DMS153 treated with DMSO at 0.1 percent for 48 hours (cell line): Measurements from ENCODE around the gene HIP1R.

Experiments
- DNase-seq: peaks from one replicate; lab custom pipeline; 2025; ENCODE audit not compliant: unreplicated experiment; lab: John Stamatoyannopoulos, UW

HIP1R gene

DNA sequence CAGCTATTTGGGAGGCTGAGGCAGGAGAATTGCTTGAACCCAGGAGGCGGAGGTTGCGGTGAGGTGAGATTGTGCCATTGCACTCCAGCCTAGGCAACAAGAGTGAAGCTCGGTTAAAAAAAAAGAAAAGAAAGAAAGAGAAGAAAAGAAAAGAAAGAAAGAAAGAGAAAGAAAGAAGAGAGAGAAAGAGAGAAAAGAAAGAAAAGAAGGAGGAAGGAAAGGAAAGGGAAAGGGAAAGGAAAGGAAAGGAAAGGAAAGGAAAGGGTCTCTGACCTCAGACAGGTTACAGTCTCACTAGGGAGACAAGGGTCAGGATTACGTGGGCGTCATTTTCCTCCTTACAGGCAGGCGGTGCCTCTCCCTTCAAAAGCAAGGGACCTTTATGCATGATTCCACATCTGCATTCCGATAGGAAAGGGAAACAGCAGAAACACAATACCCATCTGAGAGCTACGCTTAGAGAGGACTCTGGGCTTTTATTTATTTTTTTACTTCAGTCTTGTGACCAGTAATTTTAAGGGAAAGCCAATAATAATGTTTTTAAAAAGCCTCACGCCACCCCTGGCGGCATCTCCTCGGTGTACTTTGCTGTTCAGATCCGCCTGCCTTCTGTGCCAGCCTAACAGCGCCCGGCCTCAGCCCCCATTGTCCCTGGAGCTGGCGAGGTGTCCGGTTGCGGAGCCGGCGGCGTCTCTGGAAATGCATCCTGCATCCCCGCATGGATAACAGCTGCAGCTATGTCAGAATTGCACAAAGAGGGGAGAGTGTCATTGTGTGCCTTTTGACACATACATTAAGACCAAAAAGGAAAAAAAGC lies 945 bp upstream of the HIP1R start:
- DNase-seq: peak; percentile 73

DNA sequence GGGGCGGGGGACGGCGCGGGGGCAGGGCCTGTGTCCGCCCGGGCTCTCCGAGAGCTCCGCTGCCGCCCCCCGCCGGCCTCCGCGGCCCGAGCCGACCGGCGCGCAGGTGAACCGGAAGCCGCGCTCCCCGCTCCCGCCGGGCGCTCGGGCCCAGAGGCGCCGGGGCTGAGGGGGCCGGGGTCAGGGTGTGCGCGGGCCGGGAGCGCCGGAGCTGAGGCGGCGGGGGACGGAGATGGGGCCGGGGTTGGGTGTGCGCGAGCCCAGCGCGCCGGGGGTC lies 431 bp downstream of the HIP1R start:
- no peak for DNase-seq

DNA sequence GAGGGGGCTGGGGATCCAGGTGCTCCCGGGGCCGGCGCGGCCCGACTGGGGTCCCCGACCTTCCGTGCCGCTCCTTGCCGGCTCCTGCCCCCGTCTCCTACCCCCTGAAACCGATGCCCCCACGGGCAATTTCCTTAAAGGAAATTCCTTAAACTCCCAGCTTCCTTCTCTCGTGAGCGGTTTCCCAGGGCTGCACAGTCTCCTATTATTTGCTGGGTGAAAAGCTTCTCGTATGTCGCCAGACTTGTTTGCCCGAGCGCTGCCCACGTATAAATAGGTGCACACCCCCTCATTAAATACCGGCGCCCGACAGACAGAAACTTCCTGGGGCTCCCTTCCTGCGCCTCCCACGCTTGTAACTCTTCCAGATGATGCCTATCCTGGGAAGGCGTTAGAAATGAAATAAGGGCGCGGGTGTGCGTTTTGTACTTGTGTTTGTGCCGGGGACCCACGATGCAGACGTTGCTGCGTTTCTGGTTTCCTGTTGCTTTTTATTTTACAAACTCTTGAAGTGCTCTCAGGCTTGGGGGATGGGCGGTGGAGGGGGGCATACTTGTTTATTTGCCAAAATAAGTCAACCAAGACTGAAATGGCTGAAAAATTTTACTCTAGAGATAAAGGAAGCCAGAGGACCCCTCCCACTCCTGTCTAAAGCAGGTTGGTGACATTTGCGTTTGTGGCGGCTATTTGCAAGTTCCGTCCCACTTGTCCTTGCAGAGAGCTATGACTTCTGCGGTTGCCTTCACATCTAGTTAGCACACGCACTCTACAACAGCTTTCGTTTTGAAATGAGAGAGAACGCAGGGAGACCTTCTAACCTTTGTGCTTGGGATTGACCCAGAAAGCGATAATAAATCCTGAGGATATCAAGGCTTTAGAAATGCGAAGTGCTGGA lies 1.0 kb downstream of the HIP1R start:
- peak; percentile 37 for DNase-seq

DNA sequence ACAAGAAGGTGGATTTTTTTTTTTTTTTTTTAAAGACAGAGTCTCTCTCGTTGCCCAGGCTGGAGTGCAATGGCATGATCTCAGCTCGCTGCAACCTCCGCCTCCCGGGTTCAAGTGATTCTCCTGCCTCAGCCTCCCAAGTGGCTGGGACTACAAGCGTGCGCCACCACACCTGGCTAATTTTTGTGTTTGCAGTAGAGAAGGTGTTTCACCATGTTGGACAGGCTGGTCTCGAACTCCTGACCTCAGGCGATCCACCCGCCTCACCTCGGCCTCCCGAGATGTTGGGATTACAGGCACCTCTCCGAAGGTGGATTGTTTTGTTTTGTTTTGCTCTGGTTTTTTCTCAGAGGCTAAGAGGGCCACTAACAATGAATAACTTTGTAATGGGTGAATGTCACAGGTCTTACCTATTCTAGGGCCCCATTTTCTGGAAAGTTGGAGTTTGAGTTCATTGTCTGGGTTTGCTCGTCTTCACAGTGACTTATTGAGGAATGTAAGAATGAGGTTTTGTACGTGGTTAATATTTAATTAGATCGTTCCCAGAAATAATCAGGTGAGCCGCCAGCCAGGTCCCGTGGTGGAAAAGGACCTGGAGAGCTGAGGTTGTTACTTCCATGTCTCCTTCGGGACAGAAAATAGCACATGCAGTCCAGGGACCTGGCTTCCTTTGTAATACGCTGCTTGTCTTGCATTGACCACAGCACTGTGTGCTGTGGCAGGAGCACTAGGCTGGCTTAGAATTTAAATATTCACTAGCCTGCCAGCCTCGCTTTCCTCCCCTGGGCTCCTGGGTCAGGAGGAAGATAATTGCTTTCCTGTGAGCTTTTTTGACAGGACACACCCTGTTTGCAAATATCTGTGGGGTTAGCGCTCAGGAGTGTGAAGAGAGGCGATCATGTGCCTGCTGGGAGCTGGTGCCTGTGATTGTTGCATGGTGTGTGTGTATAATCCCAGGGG lies 2.3 kb downstream of the HIP1R start:
- peak; percentile 91 for DNase-seq

DNA sequence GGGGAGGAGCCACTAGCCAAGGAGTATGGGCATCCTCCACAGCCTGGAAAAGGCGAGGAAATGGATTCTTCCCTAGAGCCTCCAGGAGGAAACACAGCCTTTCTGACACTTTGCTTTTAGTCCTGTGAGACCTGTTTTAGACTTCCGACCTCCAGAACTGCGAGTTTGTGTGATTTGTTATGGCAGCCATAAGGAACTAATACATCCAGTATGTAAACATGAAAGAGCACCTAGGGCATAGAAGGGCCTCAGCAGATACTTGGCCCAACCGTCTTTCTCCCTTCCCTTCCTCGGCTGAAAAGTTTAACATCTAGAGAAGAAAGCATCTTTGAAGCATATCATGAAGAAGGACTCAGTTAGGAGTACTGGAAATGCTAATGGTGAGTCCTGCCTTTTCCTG lies 3.6 kb downstream of the HIP1R start:
- no peak for DNase-seq

GRCh38 chr12:122839907-122840554 lies 4.8 kb downstream of the HIP1R start:
- DNase-seq: no peak

DNA sequence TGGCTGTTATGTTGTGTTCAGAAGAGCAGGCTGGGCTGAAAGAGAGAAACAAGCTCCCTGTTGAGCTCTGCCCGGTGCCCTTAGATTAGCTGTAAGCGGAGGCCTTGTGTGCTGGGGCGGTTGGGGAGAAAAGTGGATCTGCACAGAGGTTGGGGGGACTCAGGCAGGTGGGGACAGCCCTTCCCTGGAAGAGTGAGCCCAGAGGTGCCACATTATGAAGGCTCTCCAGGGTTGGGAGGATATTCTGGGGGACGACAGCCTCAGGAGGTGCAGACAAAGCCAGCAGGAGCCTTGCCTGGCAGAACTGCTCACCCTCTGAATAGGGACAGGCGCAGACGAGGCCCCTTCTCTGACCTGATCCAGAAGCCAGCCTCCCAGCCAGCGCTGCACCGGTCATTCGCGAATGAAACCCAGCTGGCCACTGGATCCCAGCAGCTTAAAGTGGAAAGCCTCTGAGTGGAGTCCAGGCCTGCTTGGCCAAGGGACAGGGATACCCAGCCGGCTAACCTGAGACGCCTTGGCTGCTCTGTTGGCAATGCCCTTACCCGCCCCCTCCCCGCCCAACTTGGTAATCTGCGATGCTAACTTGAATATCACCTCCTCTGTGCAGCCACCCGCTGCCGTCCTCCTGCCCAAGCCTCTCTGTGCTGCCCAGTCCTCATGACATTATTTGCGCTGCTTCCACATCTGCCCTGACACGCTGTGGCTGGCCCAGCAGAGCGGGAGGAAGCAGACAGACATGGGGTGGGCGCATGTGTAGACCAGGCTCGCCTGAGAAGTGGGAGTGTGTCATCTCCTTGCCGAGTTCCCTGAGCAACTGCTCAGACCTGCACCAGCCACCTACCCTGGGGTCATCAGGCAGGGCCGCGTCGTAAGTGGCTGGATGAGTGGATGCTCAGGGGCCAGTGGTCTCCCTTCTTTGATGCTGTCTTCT lies 5.6 kb downstream of the HIP1R start:
- no peak for DNase-seq

GRCh38 chr12:122841544-122842321 lies 6.5 kb downstream of the HIP1R start:
- DNase-seq: no peak

- no peak for DNase-seq
Measured at GRCh38 chr12:122842505-122843405, 7.5 kb downstream of the HIP1R start.

DNA sequence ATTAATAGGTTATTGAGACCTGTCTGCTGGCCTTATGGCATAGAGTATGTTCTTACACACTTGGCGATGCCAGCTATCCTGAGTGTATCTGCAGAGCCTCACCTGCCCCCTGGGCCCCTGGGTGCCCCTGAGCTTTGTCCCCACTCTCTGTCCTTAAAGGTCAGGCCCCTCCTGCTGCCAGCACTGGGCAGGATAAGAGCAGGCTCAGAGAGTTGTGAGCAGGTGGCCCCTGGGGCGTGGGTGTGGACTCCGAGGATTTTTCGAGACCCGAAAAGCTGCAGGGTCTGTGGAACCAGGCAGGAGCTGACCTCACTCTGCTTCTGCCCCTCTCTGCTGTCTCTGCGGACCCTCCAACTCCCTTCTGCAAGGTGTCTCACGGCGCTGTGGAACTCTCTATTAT lies 8.2 kb downstream of the HIP1R start:
- DNase-seq: no peak

DNA sequence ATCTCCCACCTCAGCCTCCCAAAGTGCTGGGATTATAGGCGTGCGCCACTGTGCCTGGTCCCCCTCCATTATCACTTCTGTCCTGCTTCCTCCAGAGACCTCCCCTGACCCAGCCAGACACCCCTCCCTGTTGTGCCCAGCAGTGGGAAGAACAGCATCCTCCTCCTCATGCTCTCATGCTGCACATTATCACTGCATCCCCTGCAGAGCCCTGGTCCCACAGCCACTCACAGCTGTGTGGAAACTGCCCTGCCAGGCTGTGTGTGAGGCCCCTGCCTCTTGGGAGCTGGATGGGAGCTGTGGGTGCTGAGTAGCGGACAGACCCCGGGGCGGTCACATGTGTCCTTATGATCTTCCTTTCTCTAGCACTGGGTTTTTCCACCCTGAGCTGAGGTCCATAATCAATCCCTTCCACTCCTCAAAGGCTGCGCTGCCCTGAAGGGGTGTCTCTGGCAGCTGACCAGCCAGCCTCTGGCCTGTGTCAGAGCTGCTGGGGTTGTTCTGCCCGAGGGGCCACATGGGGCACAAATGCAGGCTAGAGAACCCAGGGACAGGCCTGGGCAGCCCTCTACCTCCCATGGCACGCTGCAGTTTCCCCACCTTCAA lies 9.2 kb downstream of the HIP1R start:
- DNase-seq: no peak

DNA sequence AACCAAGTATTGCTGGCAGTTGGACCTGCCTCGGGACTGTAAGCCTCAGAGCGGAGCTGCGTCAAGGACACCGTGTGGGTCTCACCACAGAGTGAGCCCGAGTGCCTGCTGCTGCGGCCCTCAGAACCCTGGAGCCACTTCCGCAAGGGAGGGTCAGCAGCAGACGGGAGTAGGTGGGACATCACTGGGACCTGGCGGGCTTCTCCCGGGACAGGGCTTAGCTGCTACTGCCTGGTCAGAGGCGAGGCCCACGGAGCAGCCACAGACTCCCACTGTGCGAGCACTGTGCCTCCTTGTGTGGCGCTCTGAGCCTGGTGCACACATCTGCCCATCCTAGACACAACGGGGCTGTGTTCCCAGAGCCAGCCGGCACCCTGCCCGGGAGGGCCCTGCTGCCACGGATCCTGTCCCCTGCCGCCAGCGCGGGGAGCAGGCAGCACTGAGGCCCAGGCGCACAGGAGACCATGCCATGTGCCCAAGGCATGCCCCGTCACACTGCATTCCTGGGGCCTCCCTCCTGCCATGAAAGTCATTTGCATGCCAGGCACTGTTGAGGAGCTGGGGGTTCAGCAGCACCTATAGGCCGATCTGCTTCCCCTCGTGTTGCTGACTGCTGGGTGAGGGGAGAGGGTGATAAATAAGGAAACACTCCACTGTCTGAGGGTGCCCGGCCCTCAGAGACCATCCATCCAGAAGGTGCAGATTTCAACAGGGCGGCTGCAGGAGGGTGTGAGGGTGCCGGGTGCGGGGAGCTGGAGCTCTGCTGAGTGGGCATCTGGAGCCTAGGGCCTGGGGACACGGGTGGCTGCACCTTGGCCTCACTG lies 10.0 kb downstream of the HIP1R start:
- no peak for DNase-seq

- DNase-seq: no peak
Measured at GRCh38 chr12:122845865-122846621, 10.8 kb downstream of the HIP1R start.

- DNase-seq: no peak
Measured at GRCh38 chr12:122846622-122847515, 11.6 kb downstream of the HIP1R start.

DNA sequence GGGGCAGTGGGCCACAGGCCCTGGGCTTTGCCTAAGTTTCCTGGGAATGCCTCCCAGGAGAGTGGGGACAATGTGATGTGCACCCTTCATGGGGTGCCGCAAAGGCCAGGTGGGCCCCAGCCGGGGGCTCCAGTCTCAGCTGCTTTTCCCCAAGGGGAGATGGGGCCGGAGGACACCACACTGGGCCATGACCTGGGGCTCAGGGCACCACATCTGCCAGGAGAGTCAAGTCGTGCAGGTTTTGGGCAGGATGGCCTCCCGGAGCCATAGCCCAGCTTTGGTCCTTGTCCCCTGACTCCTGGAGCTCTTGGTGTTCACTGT lies 12.2 kb downstream of the HIP1R start:
- no peak for DNase-seq
